ENCODE data around the gene NDUFB11. TPM values are rescaled to one million over a fixed set of nuclear protein-coding genes. Genes with fewer than 3 reads are reported as not detected.

The NDUFB11 gene
- total RNA-seq, 4 donors from 2014 or later = 44.5 to 60.2 (median 52.5) TPM

DNA sequence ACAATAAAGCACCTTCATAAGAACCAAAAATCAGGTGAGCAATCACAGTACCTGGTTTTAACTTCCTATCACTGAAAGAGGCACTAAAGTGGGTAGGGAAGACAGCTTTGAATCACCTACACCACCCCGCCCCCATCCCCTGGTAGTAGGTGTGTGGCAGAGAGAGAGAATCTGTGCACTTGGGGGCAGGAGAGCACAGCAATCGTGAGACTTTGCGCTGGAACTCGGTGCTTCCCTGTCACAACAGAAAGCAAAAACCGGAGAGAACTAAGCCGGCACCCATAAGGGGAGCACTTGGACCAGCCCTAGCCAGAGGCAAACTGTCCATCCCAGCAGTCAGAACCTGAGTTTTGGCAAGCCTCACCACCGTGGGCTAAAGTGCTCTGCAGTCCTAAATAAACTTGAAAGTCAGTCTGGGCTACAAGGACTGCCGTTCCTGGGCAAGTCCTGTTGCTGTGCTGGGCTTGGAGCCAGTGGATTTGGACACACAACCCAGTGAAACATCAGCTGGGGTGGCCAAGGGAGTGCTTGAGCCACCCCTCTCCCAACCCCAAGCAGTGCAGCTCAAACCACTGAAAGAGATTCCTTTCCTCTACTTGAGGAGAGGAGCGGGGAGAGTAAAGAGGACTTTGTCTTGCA lies 32.1 kb downstream of the NDUFB11 start:
- TF ChIP-seq CTCF (IDR thresholded peaks at IDR 0.05; ENCODE audit: low read depth) = no peak

GRCh38 chrX:47101206-47101605 lies 43.3 kb downstream of the NDUFB11 start:
- TF ChIP-seq CTCF (IDR thresholded peaks at IDR 0.05; ENCODE audit: low read depth) = no peak

DNA sequence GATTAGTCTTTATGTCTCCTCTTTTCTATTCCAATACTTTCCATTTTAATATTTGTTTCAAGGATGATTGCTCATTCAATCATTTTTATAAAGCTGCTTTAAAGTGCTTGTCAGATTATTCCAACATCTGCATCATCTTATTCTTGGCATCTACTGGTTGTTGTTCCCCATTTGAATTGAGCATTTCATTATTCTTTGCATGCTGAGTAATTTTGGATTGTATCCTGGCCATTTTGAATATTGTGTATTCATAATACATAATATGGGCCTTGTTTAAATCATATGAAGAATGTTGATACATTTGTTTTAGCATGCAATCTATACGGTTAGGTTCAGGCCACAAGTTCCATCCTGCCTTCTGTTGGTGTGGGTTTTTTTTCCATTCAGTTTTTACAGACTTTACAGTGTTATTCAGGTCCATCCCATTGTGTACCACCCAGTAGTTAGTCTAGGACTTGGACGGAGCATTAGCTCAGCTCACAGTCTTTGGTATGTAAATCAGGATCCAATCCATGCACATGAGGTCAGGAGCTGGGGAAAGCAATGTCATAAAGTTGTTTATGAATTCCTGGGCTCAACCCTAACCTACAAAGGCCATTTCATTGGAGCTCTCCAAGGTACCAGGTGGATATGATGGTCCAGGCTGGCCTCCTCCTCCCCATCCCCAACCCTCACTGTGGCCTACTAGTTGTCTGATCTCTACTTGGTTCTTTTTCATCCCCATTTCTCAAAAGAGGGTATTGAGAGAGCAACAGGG lies 46.0 kb downstream of the NDUFB11 start:
- TF ChIP-seq CTCF (IDR thresholded peaks at IDR 0.05; ENCODE audit: low read depth) = no peak

GRCh38 chrX:47097018-47097417 lies 47.5 kb downstream of the NDUFB11 start:
- TF ChIP-seq CTCF (IDR thresholded peaks at IDR 0.05; ENCODE audit: low read depth) = no peak

GRCh38 chrX:47093860-47094259 lies 50.6 kb downstream of the NDUFB11 start:
- TF ChIP-seq CTCF (IDR thresholded peaks at IDR 0.05; ENCODE audit: low read depth) = no peak

- no peak for TF ChIP-seq CTCF (IDR thresholded peaks at IDR 0.05; ENCODE audit: low read depth)
Measured at GRCh38 chrX:47093248-47093647, 51.3 kb downstream of the NDUFB11 start.

Small RNAs within 50 kb of the gene (small RNA-seq; reads per million reads assigned to genes)
- gene RNU12-2P = not detected

Other genes starting within 250 kb of the NDUFB11 start
- gene JADE3, start 232.3 kb downstream of the NDUFB11 start, total RNA-seq = 1 to 10 TPM; 6.8 to 8.3 (median 8.1) TPM
- 1 to 10 TPM; 2.0 to 6.4 (median 4.0) TPM for gene RGN, start 66.3 kb downstream of the NDUFB11 start, total RNA-seq
- 10 to 100 TPM; 15.8 to 22.9 (median 19.6) TPM for gene RBM10, start 519 bp upstream of the NDUFB11 start, total RNA-seq
- 100 to 1,000 TPM; 106 to 137 (median 119) TPM for gene UBA1, start 49.1 kb upstream of the NDUFB11 start, total RNA-seq
- 100 to 1,000 TPM in 1 of 4 donors, 10 to 100 TPM in 3; 57.0 to 176 (median 62.6) TPM for gene CDK16, start 74.0 kb upstream of the NDUFB11 start, total RNA-seq
- gene USP11, start 88.3 kb upstream of the NDUFB11 start, total RNA-seq = 10 to 100 TPM; 23.8 to 47.8 (median 28.1) TPM
- not detected for gene ZNF157, start 225.9 kb upstream of the NDUFB11 start, total RNA-seq

All from subcutaneous adipose tissue (tissue), 4 donors.